HG02884 (cell line): ENCODE measurements around the gene L3MBTL3.
"Not testable (repeated sequence)": the region's sequence is repeated elsewhere in the genome, so short reads cannot be mapped to it uniquely, and the experiment has no call there.

ENCODE experiments used
- ATAC-seq: cut with Tn5 transposase; IDR thresholded peaks from one replicate; pipeline ENCODE4 v1.9.1; 2021; ENCODE audit warnings: mild to moderate bottlenecking, moderate library complexity; ENCODE audit not compliant: unreplicated experiment

L3MBTL3 gene

DNA sequence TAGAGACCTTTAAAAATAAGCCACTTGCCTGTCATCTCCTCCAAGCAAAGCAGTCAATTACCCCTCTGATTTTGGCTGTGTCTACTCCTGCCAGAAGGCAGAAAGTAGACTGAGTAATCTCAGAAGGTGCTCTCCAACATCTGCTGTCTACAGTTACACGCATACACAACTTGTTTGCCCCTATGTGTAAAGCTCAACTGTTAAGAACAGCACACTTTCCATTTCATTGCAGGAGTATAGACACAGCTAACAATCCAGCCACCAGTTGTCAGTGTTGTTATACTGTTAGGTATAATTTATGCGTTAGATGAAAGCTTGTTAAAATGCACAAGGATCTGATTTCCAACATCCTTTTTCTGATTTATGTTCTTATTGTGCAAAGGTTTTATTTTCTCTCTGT lies 116.2 kb downstream of the L3MBTL3 start:
- no peak for ATAC-seq

DNA sequence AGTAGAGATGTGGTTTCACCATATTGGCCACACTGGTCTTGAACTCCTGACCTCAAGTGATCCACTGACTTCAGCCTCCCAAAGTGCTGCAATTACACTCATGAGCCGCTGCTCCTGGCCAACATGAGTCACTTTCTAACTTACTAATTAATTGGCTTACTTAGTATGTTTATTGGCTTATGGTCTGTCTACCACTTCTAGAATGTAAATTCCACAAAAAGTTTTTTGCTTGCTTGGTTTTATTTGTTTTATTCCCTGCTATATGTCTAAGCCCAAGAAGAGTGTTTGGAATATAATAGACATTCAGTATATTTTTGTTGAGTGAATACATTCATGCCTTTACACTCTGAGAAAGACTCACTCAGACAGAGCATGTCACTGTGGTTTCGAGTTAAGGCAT lies 118.4 kb downstream of the L3MBTL3 start:
- no peak for ATAC-seq

DNA sequence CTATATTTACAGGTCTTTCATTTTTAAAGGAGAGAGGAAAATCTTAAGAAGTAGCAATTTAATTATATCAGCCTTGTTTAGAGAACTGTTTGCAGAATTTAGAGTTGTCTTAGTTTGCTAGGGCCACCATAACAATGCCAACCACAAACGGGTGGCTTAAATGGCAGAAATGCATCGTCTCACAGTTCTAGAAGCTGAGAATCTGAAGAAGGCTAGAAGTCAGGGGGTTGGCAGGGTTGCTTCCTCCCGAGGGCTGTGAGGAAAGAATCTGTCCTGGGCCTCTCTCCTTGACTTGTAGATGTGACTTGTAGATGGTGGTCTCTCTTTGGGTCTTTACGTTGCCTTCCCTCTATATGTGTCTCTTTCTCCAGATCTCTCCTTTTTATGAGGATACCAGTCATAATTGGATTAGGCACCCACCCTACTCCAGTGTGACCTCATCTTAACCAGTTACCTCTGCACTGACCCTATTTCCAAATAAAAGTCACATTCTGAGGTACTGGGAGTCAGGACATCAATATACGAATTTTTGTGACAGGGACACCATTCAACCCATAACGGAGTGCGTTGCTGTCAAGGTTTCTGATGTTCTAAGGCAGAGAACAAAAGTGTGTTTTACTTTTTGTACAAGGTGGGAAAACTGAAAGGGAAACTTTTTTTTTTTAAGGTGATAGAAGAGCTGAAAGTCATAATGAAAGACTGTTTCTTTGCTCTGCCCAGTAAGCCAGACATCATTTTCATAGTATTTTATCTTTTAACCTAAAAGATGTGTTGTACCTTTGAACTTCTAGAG lies 119.9 kb downstream of the L3MBTL3 start:
- peak; percentile 66 for ATAC-seq

DNA sequence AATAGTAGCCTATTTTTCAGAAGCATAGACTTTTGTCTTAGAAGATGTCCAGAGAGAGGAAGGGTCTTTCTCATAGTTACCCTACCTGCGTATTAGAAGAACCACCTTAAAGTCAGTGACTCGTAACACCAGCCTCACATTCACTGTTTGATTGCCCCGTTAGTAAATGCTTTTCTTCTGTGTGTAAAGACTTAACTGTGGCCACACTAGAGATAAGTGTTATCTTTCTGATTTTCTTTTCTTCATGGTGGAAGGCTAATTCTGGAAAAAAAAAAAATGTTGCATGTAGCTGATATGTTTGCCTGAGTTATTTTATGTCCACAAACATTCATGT lies 120.5 kb downstream of the L3MBTL3 start:
- ATAC-seq = peak; percentile 24

DNA sequence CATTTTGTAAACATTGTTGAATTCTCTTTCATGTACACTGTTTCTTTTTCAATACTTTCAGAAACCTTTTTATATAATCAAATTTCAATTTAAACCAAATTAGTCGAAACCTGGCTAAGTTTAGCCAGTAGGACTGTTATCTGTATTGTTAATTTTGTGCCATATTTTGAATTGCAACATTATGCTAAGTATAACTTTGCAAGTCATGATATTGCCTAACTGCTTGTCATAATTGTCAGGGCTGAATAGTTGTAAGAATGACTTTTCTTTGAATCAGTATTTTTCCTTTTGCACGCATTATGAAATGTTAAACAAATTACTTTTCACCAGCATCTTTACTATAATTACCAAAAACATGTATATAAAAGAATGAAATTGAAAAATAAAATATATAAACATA lies 121.7 kb downstream of the L3MBTL3 start:
- ATAC-seq = no peak

DNA sequence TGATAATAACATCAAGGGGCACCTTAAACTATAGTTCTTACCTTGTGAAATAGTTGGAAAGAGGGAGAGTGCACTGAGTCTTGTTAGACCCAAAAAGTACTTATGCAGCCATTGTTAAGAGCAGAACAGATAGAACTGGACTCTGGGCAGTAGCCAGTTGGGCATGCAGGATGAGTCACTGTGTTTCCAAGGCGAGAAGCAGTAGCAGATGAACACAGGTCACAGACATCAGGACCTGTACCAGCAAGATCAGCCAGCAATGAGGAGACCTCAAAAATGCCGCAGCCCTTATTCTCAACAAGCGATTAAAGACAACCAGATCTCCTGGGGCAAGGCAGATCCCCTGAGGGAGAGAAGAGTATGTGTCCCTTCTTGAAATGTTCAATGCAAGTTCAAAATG lies 125.3 kb downstream of the L3MBTL3 start:
- no peak for ATAC-seq

DNA sequence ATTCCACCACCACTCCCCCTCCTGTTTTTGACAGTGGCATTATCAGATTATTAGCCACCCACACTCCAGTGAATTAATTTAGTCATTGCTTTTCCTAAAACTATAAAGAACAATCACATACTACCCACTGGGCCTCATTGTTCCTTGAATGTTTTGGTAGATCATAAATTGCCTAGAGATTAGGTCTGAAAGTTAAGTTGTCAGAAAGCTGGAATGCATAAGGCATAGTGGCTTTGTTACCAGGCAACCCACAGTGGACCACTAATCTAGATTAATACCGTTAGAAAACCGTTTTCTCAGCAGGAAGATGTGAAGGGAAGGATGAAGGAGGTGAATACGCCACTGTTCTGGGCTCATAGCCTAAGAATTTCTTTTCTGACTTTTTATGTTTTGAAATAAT lies 128.7 kb downstream of the L3MBTL3 start:
- ATAC-seq = no peak

DNA sequence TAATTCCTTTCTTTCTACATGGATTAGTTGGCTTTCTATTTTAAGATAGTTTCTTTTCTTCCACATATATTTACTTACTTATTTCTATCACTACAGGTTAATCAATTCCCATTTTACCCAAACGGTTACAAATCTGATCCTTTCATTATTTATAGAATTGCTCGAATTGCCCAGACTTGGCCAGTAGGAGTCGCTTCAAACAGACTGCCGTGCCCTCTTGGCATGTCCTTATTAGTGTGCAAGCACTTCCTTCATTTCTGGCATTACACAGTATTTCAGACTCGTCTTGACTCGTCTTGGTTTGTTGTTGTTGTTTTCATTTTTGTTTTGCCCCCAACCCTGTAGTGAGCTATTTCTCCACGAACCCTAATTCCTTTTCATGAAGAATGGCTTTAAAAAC lies 129.8 kb downstream of the L3MBTL3 start:
- no peak for ATAC-seq

DNA sequence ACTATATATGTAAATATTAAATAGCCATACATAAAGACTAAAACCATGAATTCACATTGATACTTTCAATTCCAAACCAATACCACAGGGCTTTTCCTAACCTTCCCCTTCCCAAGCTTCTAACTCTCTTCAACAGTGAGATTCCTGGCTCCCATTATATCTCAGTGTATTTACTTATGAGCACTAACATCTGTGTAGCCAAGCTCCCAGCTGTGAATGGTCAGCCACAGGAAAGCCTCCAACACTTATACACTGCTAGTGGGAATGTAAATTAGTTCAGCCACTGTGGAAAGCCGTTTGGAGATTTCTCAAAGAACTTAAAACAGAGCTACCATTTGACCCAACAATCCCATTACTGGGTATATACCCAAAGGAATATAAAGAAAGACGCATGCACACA lies 130.6 kb downstream of the L3MBTL3 start:
- not testable (repeated sequence) for ATAC-seq

DNA sequence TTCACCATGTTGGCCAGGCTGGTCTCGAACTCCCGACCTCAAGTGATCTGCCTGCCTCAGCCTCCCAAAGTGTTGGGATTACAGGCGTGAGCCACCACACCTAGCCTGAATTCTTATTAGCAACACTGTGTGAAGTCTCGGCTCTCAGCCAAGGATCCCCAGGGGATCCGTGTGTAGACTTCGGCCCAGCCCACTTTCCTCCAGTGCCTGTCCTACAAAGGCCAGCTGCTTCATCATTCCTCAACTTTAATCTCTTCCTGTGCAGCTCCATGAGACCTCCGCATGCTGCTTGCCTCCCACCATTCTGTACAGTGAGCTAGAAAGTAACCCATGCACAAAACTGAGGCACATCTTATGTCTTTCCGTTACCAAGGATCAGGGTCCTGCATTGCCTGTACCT lies 132.5 kb downstream of the L3MBTL3 start:
- no peak for ATAC-seq

DNA sequence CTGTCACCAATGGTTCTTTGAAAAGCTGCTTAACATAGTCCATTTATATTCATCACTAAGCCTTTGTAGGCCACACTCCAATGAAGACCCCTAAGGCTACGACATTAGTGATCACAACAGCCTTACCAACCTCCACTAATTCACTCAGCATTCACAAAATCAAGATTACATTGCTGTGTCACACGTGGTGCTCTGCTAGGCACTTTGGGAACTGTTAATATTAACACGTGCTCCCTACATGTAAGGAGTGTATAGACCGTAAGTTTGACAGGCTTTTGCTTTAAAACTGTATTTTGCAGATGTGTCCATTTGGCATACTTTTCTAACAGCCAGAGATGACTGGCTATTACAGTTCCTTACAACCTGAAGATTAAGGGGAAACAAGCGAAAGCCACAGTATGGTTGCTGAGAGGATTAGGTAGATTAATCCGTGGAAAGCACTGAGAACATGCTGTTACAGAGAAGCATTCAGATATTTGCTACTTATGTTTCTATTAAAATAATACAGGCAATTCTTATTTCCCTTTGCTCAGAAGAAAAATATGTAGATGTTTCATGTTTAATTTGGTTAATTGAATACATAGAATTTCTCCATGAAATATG lies 134.6 kb downstream of the L3MBTL3 start:
- ATAC-seq = no peak

DNA sequence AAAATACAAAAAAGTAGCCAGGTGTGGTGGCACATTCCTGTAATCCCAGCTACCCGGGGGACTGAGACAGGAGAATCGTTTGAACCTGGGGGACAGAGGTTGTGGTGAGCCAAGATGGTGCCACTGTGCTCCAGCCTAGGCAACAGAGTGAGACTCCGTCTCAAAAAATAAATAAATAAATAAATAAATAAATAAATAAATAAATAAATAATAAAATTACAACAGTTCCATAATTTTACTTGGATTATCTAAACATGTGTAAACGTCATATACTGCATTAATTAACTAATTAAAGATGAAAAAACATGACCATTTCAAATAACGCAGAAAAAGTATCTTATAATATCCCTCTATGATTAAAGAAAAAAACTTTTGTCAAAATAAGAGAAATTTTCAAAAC lies 138.5 kb downstream of the L3MBTL3 start:
- ATAC-seq = no peak

DNA sequence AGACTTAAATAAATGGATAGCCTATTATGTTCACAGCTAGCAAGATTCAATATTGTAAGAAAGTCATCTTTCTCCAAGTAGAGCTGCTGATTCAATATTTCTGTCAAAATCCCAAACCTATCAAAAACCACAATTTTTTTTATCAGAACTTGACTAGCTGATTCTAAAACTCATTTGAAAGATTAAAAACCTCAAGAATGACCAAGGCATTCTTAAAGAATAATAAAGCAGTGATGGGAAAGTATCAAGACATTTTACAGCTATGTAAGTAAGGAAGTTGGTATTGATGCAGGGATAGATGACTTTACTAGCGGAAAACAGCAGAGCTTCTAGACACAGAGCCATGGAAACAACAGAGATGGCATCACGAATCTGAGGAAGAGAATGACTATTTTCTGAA lies 139.7 kb downstream of the L3MBTL3 start:
- no peak for ATAC-seq

DNA sequence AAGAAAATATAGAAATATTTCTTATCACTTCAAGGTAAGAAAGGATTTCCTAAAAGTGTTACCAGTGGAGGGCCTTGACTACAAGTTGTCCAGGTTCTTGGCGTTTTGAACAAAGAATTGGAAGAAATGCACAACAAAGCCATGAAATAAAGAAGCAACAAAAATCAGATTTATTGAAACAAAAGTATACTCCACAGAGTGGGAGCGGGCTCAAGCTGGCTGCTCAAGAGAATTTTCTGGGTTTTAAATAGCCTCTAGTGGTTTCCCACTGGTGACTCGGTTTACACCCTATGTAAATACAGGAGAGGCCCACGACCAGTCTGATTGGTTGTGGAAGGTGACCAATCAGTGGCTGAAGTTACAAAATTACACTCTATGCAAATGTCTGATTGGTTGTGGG lies 140.2 kb downstream of the L3MBTL3 start:
- ATAC-seq = no peak

DNA sequence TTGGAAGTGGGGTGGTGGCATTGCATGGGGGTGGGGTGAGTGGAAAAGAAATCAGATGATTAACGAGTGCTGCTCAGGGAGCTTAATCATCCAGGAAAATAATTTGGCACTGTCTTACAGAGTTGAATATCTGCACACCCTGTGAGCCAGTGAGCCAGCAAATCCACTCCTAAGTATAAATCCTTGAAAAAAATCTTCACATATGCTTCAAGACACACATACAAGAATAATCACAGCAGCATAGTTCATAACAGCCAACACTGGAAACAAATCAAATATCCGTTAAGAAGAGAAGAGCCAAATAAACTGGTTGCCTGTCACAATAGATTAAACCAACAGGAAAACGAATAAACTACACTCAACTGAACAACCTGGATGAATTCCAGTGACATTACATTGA lies 141.6 kb downstream of the L3MBTL3 start:
- ATAC-seq = no peak

DNA sequence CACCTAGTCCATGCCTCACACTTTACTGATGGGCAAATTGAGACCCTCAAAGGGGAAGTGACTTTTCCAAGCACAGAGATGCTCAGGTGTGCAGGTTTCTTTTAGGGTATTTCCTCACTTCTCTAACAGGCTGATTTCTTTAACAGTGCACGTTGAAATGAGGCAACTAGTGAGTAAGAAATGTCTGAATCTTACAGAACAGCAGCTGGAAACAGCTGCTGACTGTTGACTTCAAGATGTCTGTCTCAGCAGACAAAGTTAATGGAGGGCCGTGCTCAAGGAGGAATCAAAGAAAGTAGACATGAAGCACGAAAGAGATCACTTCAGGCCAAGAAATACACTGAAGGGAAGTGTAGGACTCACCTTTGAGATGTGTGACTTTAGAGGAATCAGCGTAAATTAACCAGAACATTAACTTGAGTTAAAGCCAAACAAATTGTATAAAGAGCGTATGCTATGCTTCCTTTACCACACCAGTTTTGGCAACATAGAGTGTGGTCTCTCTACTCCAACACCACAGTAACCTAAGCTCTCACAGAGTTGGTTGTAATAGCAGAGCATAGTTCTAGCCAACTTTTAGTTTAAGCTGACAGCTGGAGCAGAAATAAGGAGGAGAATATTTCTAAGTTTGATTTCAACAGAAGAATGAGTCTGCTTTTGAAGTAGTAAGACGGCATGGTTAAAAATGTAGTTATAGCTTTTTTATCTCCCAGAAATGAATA lies 143.5 kb downstream of the L3MBTL3 start:
- no peak for ATAC-seq

DNA sequence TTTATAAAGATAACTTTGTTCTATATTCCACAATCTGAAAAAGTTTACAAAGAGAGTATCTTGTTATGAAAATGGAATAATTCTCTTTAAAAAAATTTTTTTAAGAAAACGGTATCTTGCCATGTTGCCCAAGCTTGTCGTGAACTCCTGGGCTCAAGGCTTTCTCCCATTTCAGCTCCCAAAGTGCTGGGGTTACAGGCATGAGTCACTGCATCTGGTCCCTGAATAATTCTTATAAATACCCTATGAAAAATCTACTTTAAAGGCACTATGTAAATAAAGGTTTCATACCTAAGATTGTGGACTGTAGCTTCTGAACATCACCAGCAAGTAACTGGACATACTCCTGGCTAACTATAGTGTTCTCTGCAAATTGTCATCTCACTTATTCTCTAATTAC lies 144.0 kb downstream of the L3MBTL3 start:
- ATAC-seq = no peak

DNA sequence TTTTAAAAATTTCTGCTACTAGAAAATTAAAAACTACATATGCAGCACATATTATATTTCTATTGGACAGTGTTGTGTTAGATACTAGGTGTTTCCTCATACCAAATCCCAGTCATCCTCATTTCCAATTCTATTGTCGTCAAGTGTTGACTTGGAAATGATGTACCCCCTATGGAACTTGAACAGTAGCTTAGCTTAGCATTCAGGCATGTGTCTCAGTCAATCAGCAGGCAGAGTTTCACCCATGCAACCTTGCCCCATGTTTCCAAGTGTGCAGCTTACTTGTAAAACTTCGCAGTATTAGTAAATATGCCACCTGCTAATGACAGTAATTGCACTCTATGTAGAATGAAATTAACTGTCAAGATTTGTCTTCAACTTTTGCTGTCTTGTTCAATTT lies 144.9 kb downstream of the L3MBTL3 start:
- no peak for ATAC-seq

DNA sequence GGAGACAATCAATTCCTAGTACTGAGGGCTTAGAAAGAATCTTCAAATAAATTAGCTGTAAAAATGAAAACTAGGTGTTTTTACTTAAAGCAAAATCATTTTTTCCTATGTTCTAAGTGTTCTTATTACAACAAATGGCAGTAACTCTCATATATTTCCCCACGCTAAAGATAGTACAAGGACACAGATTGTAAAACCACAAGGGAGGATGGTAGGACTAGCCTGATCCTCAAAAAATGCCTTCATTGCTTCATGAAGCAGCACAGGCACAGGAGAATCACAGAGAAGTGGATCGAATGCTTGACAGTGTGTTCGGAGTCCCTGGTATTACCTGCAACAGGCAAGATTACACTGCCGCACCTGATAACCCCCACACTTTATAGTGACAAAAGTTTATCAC lies 145.9 kb downstream of the L3MBTL3 start:
- no peak for ATAC-seq

DNA sequence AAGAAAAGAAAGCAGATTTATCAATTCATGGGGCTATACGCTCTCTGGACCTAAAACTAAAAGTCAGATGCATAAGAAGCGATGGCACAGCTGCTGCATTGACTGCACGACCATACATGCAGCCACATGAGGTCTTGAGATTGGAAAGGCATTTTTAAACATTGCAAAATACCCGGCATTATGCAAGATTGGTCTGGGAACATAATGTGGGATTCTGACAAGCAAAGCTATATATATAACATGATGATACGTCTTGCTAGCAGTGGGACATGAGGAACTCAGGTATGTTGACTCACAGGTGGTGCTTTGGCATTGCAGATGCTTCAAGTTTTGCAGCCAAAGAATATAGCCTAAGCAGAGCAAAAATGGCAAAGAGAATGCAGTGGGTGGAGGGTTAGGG lies 149.3 kb downstream of the L3MBTL3 start:
- no peak for ATAC-seq

DNA sequence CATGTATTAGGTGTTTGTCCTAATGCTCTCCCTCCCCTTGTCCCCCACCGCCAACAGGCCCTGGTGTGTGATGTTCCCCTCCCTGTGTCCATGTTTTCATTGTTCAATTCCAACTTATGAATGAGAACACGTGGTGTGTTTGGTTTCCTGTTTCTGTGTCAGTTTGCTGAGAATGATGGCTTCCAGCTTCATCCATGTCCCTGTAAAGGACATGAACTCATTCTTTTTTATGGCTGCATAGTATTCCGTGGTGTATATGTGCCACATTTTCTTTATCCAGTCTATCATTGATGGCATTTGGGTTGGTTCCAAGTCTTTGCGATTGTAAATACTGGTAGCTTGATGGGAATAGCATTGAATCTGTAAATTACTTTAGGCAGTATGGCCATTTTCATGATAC lies 151.8 kb downstream of the L3MBTL3 start:
- not testable (repeated sequence) for ATAC-seq

DNA sequence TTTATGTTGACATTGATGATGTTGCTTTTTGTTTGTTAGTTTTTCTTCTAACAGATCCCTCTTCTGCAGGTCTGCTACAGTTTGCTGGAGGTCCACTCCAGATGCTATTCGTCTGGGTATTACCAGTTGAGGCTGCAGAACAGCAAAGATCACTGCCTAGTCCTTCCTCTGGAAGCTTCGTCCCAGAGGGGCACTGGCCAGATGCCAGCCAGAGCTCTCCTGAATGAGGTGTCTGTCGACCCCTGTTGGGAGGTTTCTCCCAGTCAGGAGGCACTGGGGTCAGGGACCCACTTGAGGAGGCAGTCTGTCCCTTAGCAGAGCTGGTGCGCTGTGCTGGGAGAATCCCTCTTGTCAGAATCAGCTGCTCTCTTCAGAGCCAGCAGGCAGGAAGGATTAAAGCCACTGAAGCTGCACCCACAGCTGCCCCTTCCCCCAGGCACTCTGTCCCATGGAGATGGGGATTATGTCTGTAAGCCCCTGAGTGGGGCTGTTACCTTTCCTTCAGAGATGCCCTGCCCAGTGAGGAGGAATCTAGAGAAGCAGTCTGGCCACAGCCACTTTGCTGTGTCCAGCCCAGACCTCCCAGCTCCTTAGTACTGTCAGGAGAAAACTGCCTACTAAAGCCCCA lies 155.1 kb downstream of the L3MBTL3 start:
- not testable (repeated sequence) for ATAC-seq
